Activated CD4-positive, alpha-beta T cell treated with anti-CD3 and anti-CD28 coated beads, Interleukin-2, amount 50 U/mL, for 48 hours (primary cell): Measurements from ENCODE around the gene XBP1.
"Not testable (repeated sequence)": the region's sequence is repeated elsewhere in the genome, so short reads cannot be mapped to it uniquely, and the experiment has no call there.

Experiments used
- DNase-seq, 2 experiments: peaks; one replicate each; pipeline ENCODE4 v3.0.0-alpha.2; 2020

XBP1 gene

GRCh38 chr22:28817919-28818859, 17.8 kb upstream of the XBP1 start:
- no peak for DNase-seq

GRCh38 chr22:28817064-28817463, 16.7 kb upstream of the XBP1 start:
- DNase-seq: no peak

GRCh38 chr22:28815729-28816128, 15.4 kb upstream of the XBP1 start:
- no peak for DNase-seq

- no peak for DNase-seq
Observed at GRCh38 chr22:28815111-28815510, 14.7 kb upstream of the XBP1 start.

GRCh38 chr22:28813772-28814518, 13.6 kb upstream of the XBP1 start:
- no peak for DNase-seq

GRCh38 chr22:28812516-28812915, 12.1 kb upstream of the XBP1 start:
- DNase-seq: no peak

GRCh38 chr22:28810821-28811491, 10.6 kb upstream of the XBP1 start:
- DNase-seq: peak in 1 of 2 experiments; percentile 31

- DNase-seq: no peak
Observed at GRCh38 chr22:28808716-28809355, 8.5 kb upstream of the XBP1 start.

- not testable (repeated sequence) for DNase-seq
Observed at GRCh38 chr22:28805426-28805825, 5.1 kb upstream of the XBP1 start.

GRCh38 chr22:28802595-28803123, 2.3 kb upstream of the XBP1 start:
- no peak for DNase-seq

GRCh38 chr22:28801845-28802594, 1.7 kb upstream of the XBP1 start:
- no peak for DNase-seq

- DNase-seq: peak; percentile 38 to 56
Observed at GRCh38 chr22:28799606-28800307, 612 bp downstream of the XBP1 start.

GRCh38 chr22:28798810-28799605, 1.4 kb downstream of the XBP1 start:
- DNase-seq: peak; percentile 32 to 43

- DNase-seq: no peak
Observed at GRCh38 chr22:28795932-28796856, 4.2 kb downstream of the XBP1 start.

GRCh38 chr22:28795071-28795693, 5.2 kb downstream of the XBP1 start:
- no peak for DNase-seq

GRCh38 chr22:28793976-28794584, 6.3 kb downstream of the XBP1 start:
- DNase-seq: no peak

GRCh38 chr22:28792491-28793383, 7.6 kb downstream of the XBP1 start:
- no peak for DNase-seq
